GM23248 (cell line): ENCODE data around the gene GTF2IRD1. TPM values are rescaled to one million over a fixed set of nuclear protein-coding genes. Genes with fewer than 3 reads are reported as not detected.

Experiments used
- DNase-seq: peaks from one replicate; pipeline ENCODE4 v3.0.0-alpha.2; 2015
- H2AFZ ChIP-seq: fragments of 200-600 bp; sonication (generic); 2 replicates; pipeline ENCODE4 v1.6.1; 2016; ENCODE audit warnings: antibody characterized with exemption
- H3F3A ChIP-seq: fragments of 200-600 bp; sonication (generic); 2 replicates; pipeline ENCODE4 v1.6.1; 2016; ENCODE audit warnings: mild to moderate bottlenecking, antibody characterized with exemption, mixed run types; ENCODE audit not compliant: insufficient read depth
- H3K27ac ChIP-seq: fragments of 200-600 bp; sonication (generic); 2 replicates; pipeline ENCODE4 v1.5.1; 2016; ENCODE audit warnings: mild to moderate bottlenecking
- H3K27me3 ChIP-seq: fragments of 200-600 bp; sonication (generic); replicated peaks from 2 replicates; pipeline ENCODE4 v1.6.1; 2016; ENCODE audit warnings: mild to moderate bottlenecking; ENCODE audit not compliant: insufficient read depth
- H3K36me3 ChIP-seq: fragments of 200-600 bp; sonication (generic); 2 replicates; pipeline ENCODE4 v1.6.1; 2016; ENCODE audit warnings: low read depth, mild to moderate bottlenecking
- H3K4me1 ChIP-seq: fragments of 200-600 bp; sonication (generic); 2 replicates; pipeline ENCODE4 v1.6.1; 2016; ENCODE audit warnings: mild to moderate bottlenecking; ENCODE audit not compliant: insufficient read depth
- H3K4me2 ChIP-seq: fragments of 200-600 bp; sonication (generic); one replicate; pipeline ENCODE4 v1.6.1; 2016; ENCODE audit warnings: mild to moderate bottlenecking; ENCODE audit not compliant: unreplicated experiment
- H3K4me3 ChIP-seq: fragments of 200-600 bp; sonication (generic); 2 replicates; pipeline ENCODE4 v1.5.1; 2016; ENCODE audit warnings: mild to moderate bottlenecking
- H3K79me2 ChIP-seq: fragments of 200-600 bp; sonication (generic); 2 replicates; pipeline ENCODE4 v1.6.1; 2016; ENCODE audit warnings: mild to moderate bottlenecking; ENCODE audit not compliant: insufficient read depth
- H3K9ac ChIP-seq: fragments of 200-600 bp; sonication (generic); 2 replicates; pipeline ENCODE4 v1.6.1; 2016; ENCODE audit warnings: mild to moderate bottlenecking
- H3K9me2 ChIP-seq: fragments of 200-600 bp; sonication (generic); 2 replicates; pipeline ENCODE4 v1.6.1; 2016; ENCODE audit warnings: mixed run types, mild to moderate bottlenecking, moderate library complexity; ENCODE audit not compliant: insufficient read depth
- H3K9me3 ChIP-seq: fragments of 200-600 bp; sonication (generic); one replicate; pipeline ENCODE4 v1.6.1; 2017; ENCODE audit warnings: low read depth
- H4K20me1 ChIP-seq: fragments of 200-600 bp; sonication (generic); 2 replicates; pipeline ENCODE4 v1.6.0; 2016; ENCODE audit not compliant: insufficient read depth
- EZH2 ChIP-seq: fragments of 200-600 bp; sonication (generic); IDR thresholded peaks from 2 replicates; pipeline ENCODE4 v1.6.1; 2018; ENCODE audit warnings: antibody characterized with exemption, mild to moderate bottlenecking; ENCODE audit not compliant: insufficient read depth, poor library complexity, severe bottlenecking
- EZH2phosphoT487 ChIP-seq: fragments of 200-600 bp; sonication (generic); IDR thresholded peaks from 2 replicates; pipeline ENCODE4 v1.6.1; 2018; ENCODE audit warnings: antibody characterized with exemption, moderate library complexity, mild to moderate bottlenecking, low read depth; ENCODE audit not compliant: insufficient read depth
- WGBS, 2 experiments: methylation state at CpG; one replicate each; pipeline ENCODE4 v1.1.6; 2015 to 2017; ENCODE audit warnings: low lambda C conversion rate in 2 of 2, low coverage in 1 of 2; ENCODE audit errors: missing lambda C conversion rate in 2 of 2; 5-methylcytosine and 5-hydroxymethylcytosine counted together
- in situ Hi-C: fragments of 300-500 bp; cut with MboI; formaldehyde crosslinking; loops from 2 replicates; pipeline ENCODE4 v1.15.0; 2020
- polyA plus RNA-seq: library from polyadenylated mRNA; unstranded; fragments of >200 nt; fragmentation: Nextera tagmentation; extraction: Ambion mirVana; gene quantifications from 2 replicates; pipeline ENCODE4 v1.2.1, GENCODE V29; 2016
- total RNA-seq: library from RNA; depleted of rRNA; stranded (reverse); fragments of >200 nt; shearing (Covaris generic); gene quantifications from 2 replicates; pipeline ENCODE4 v1.2.3, GENCODE V29; 2014

GTF2IRD1 gene
- total and polyA plus RNA-seq, 2 experiments from 2014 or later, result 3.7 to 6.6 TPM

GRCh38 chr7:74405191-74405898 is 48.4 kb upstream of the GTF2IRD1 start:
- Histone ChIP-seq H3K4me2 (no peak overlapping the region), H3K9me3 (no peaks in the 10 kb centered on the region), H3K27ac (no peak overlapping the region), H3K4me1 (no peaks in the 10 kb centered on the region), H3K4me3 (no peak overlapping the region), H3F3A (0 out of 2 replicates have a peak, but pooled peaks cover 3% of the 10 kb centered on the region), H4K20me1 (no peaks in the 10 kb centered on the region), H2AFZ (no peak overlapping the region), H3K9ac (no peak overlapping the region), H3K27me3 (no peaks in the 10 kb centered on the region), H3K9me2 (no peaks in the 10 kb centered on the region), H3K79me2 (no peaks in the 10 kb centered on the region), H3K36me3 (peaks cover 3% of the 10 kb centered on the region; the same call in 1 of the 2 replicates)
- in situ Hi-C loops, result loop anchor here (10.0 kb wide), 1 partner anchor 341 kb away; no protein-coding TSS in a partner anchor
- DNase-seq, result peak; percentile 33
- WGBS, 2 experiments, result 79 to 82% methylated on average over 24 to 30 of the region's 31 CpGs
- TF ChIP-seq EZH2phosphoT487 (no peak), EZH2 (no peak)

GRCh38 chr7:74405899-74406512 is 47.7 kb upstream of the GTF2IRD1 start:
- no peak for DNase-seq
- no peak overlapping the region for H3K9ac ChIP-seq
- no peak overlapping the region for H3K4me3 ChIP-seq
- peaks cover 3% of the 10 kb centered on the region; the same call in 1 of the 2 replicates for H3K36me3 ChIP-seq
- WGBS, 2 experiments, result 85 to 90% methylated on average over 20 of the region's 20 CpGs
- no peaks in the 10 kb centered on the region for H3K27me3 ChIP-seq
- H2AFZ ChIP-seq, result no peak overlapping the region
- H3K4me1 ChIP-seq, result no peaks in the 10 kb centered on the region
- no peaks in the 10 kb centered on the region for H3K9me3 ChIP-seq
- no peaks in the 10 kb centered on the region for H4K20me1 ChIP-seq
- H3K9me2 ChIP-seq, result no peaks in the 10 kb centered on the region
- H3F3A ChIP-seq, result 0 out of 2 replicates have a peak, but pooled peaks cover 3% of the 10 kb centered on the region
- no peaks in the 10 kb centered on the region for H3K79me2 ChIP-seq
- no peak overlapping the region for H3K4me2 ChIP-seq
- in situ Hi-C loops, result loop anchor here (10.0 kb wide), 1 partner anchor 341 kb away; no protein-coding TSS in a partner anchor
- no peak overlapping the region for H3K27ac ChIP-seq
- no peak for TF ChIP-seq EZH2
- TF ChIP-seq EZH2phosphoT487, result no peak

GRCh38 chr7:74407958-74408357 is 45.7 kb upstream of the GTF2IRD1 start:
- Histone ChIP-seq H3K27me3 (no peaks in the 10 kb centered on the region), H3K4me1 (no peaks in the 10 kb centered on the region), H3K36me3 (no peaks in the 10 kb centered on the region; the same call in 1 of the 2 replicates), H3K9me3 (no peaks in the 10 kb centered on the region), H3K79me2 (no peaks in the 10 kb centered on the region), H2AFZ (no peak overlapping the region), H3K27ac (no peak overlapping the region), H3K4me2 (no peak overlapping the region), H3K9ac (no peak overlapping the region), H3K9me2 (no peaks in the 10 kb centered on the region), H3K4me3 (no peak overlapping the region), H3F3A (0 out of 2 replicates have a peak, but pooled peaks cover 3% of the 10 kb centered on the region), H4K20me1 (no peaks in the 10 kb centered on the region)
- DNase-seq, result no peak
- no peak for TF ChIP-seq EZH2phosphoT487
- no peak for TF ChIP-seq EZH2
- WGBS, 2 experiments, result 68 to 77% methylated on average over 4 of the region's 4 CpGs
- in situ Hi-C loops, result loop anchor here (10.0 kb wide), 1 partner anchor 343 kb away; no protein-coding TSS in a partner anchor

- in situ Hi-C loops, result loop anchor here (10.0 kb wide), 1 partner anchor 345 kb away; no protein-coding TSS in a partner anchor
- H3K4me3 ChIP-seq, result no peak overlapping the region
Measured at GRCh38 chr7:74409571-74409970, 44.1 kb upstream of the GTF2IRD1 start.

More at GRCh38 chr7:74409571-74409970, 44.1 kb upstream of the GTF2IRD1 start:
- H3F3A ChIP-seq, result 0 out of 2 replicates have a peak, but pooled peaks cover 3% of the 10 kb centered on the region
- TF ChIP-seq EZH2phosphoT487 (no peak), EZH2 (no peak)
- H3K9me2 ChIP-seq, result no peaks in the 10 kb centered on the region
- no peak overlapping the region for H2AFZ ChIP-seq
- no peaks in the 10 kb centered on the region for H3K4me1 ChIP-seq
- H3K4me2 ChIP-seq, result no peak overlapping the region
- no peaks in the 10 kb centered on the region for H3K79me2 ChIP-seq
- no peak overlapping the region for H3K9ac ChIP-seq
- H3K36me3 ChIP-seq, result no peaks in the 10 kb centered on the region
- H3K27me3 ChIP-seq, result no peaks in the 10 kb centered on the region
- DNase-seq, result no peak
- H3K27ac ChIP-seq, result no peak overlapping the region
- 86% methylated on average over 7 of the region's 7 CpGs for WGBS, 2 experiments
- no peaks in the 10 kb centered on the region for H3K9me3 ChIP-seq
- H4K20me1 ChIP-seq, result no peaks in the 10 kb centered on the region
